A549 (cell line): ENCODE measurements around the gene SLC19A1.

Experiments used
- CTCF ChIP-seq: fragments of >200 bp; sonication (Bioruptor Twin); formaldehyde crosslinking; IDR thresholded peaks from 3 replicates; pipeline ENCODE4 v1.5.1; 2016
- NPAS2 ChIP-seq: fragments of 250-450 bp; sonication (Bioruptor Pico); IDR thresholded peaks from 2 replicates; pipeline ENCODE4 v1.8.0; 2022; ENCODE audit warnings: mild to moderate bottlenecking, moderate library complexity, borderline replicate concordance

- no peak for TF ChIP-seq CTCF
- TF ChIP-seq NPAS2 (CRISPR knock-in tag): no peak
Observed at GRCh38 chr21:45496151-45496967, 45.9 kb downstream of the SLC19A1 start.
